Ishikawa (cell line): ENCODE data around the gene ATF7.

Experiments
- CEBPB ChIP-seq: IDR thresholded peaks from 2 replicates; pipeline ENCODE4 v1.6.1; 2012
- CREB1 ChIP-seq: IDR thresholded peaks from 2 replicates; pipeline ENCODE4 v1.6.1; 2012; ENCODE audit warnings: low read depth
- EP300 ChIP-seq: IDR thresholded peaks from 2 replicates; pipeline ENCODE4 v1.6.1; 2012; ENCODE audit warnings: borderline replicate concordance
- FOXM1 ChIP-seq: IDR thresholded peaks from 2 replicates; pipeline ENCODE4 v1.6.1; 2012; ENCODE audit warnings: low read depth, borderline replicate concordance
- NFIC ChIP-seq: IDR thresholded peaks from 2 replicates; pipeline ENCODE4 v1.6.1; 2012
- RAD21 ChIP-seq: IDR thresholded peaks from 2 replicates; pipeline ENCODE4 v1.6.1; 2012; ENCODE audit warnings: low read depth
- TCF12 ChIP-seq: IDR thresholded peaks from 2 replicates; pipeline ENCODE4 v1.6.1; 2012; ENCODE audit warnings: low read depth
- TEAD4 ChIP-seq: IDR thresholded peaks from 2 replicates; pipeline ENCODE4 v1.6.1; 2012
- YY1 ChIP-seq: IDR thresholded peaks from 2 replicates; pipeline ENCODE4 v1.6.1; 2012; ENCODE audit warnings: low read depth
- TF ChIP-seq, protein P1 (sequence below): IDR thresholded peaks from 2 replicates; pipeline ENCODE4 v1.6.1; 2012

DNA sequence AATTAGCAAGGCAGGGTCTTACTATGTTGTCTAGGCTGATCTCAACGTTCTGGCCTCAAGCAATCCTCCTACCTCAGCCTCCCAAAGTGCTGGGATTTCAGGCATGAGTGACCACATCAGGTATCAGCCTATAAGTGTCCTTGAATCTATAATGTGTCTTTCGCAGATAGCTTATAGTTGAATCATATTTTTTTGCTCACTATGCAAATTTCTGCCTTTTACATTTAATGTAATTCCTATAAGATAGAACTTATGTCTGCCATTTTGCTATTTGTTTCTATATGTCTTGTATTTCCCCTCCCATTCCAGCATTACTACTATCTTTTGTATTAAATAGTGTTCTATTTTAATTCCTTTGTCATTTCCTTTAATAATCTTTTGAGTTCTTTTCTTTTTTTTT lies 10.5 kb upstream of the ATF7 start:
- TF ChIP-seq NFIC = no peak
- TF ChIP-seq RAD21 = no peak
- TF ChIP-seq TCF12 = no peak
- no peak for TF ChIP-seq EP300
- TF ChIP-seq, protein P1, sequence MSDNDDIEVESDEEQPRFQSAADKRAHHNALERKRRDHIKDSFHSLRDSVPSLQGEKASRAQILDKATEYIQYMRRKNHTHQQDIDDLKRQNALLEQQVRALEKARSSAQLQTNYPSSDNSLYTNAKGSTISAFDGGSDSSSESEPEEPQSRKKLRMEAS = no peak
- TF ChIP-seq YY1 = no peak
- TF ChIP-seq CREB1 = no peak
- TF ChIP-seq TEAD4 = no peak
- no peak for TF ChIP-seq FOXM1
- TF ChIP-seq CEBPB = no peak
